Gastroesophageal sphincter (tissue), 4 donors: ENCODE data around the gene COG3. TPM values are rescaled to one million over a fixed set of nuclear protein-coding genes. Genes with fewer than 3 reads are reported as not detected.

Experiments
- ATAC-seq: fragments of 150-250 bp; one replicate; pipeline ENCODE4 v1.9.1; 2016; ENCODE audit warnings: mild to moderate bottlenecking, moderate library complexity
- H3K27ac ChIP-seq, 4 donors: fragments of 200-600 bp; sonication (generic) in 3 of 4; 1 replicate in 3 of 4; 2 replicates in 1 of 4; pipeline ENCODE4 v1.5.1; 2016 to 2019
- H3K27me3 ChIP-seq: fragments of 200-600 bp; sonication (generic); one replicate; pipeline ENCODE4 v1.5.1; 2019
- H3K36me3 ChIP-seq, 2 donors: fragments of 200-600 bp; sonication (generic); one replicate each; pipeline ENCODE4 v1.5.1; 2019; ENCODE audit warnings: control low read depth in 1 of 2
- H3K4me1 ChIP-seq, 3 donors: fragments of 200-600 bp; sonication (generic); 1 replicate in 2 of 3; 2 replicates in 1 of 3; pipeline ENCODE4 v1.5.1; 2016 to 2019; ENCODE audit warnings: control low read depth in 2 of 3
- H3K4me3 ChIP-seq, 2 donors: fragments of 200-600 bp; sonication (generic); one replicate each; pipeline ENCODE4 v1.5.1; 2019; ENCODE audit warnings: mild to moderate bottlenecking in 1 of 2, moderate library complexity in 1 of 2
- H3K9me3 ChIP-seq, 3 donors: fragments of 200-600 bp; sonication (generic); one replicate each; pipeline ENCODE4 v1.5.1; 2017 to 2019; ENCODE audit warnings: control low read depth in 2 of 3
- CTCF ChIP-seq, 4 experiments: fragments of 200-600 bp in 2 of 4; fragments of 450-650 bp in 2 of 4; sonication (generic) in 1 of 4; IDR thresholded peaks; one replicate each; pipeline ENCODE4 v1.5.1; 2017 to 2019; ENCODE audit warnings: antibody characterized with exemption in 4 of 4, mild to moderate bottlenecking in 2 of 4, moderate library complexity in 2 of 4
- EP300 ChIP-seq: sonication (generic); formaldehyde crosslinking; IDR thresholded peaks from one replicate; pipeline ENCODE4 v1.6.1; 2017; ENCODE audit warnings: antibody characterized with exemption, mild to moderate bottlenecking
- POLR2A ChIP-seq, 2 donors: fragments of 450-650 bp; IDR thresholded peaks; one replicate each; pipeline ENCODE4 v1.6.1; 2017; ENCODE audit warnings: antibody characterized with exemption in 2 of 2, mild to moderate bottlenecking in 2 of 2, moderate library complexity in 1 of 2
- POLR2AphosphoS5 ChIP-seq: sonication (generic); formaldehyde crosslinking; IDR thresholded peaks from one replicate; pipeline ENCODE4 v1.6.1; 2017; ENCODE audit warnings: antibody characterized with exemption
- WGBS, 2 donors: methylation state at CpG; one replicate each; pipeline ENCODE4 v1.1.5; 2018; ENCODE audit warnings: low coverage in 1 of 2; 5-methylcytosine and 5-hydroxymethylcytosine counted together
- total RNA-seq, 4 donors: library from RNA; depleted of rRNA; stranded (reverse); fragments of >200 nt; gene quantifications; one replicate each; pipeline ENCODE4 v1.1.0, GENCODE V29; 2016

Gene COG3
- total RNA-seq, 4 donors from 2014 or later, result 19.4 to 30.0 (median 21.3) TPM

DNA sequence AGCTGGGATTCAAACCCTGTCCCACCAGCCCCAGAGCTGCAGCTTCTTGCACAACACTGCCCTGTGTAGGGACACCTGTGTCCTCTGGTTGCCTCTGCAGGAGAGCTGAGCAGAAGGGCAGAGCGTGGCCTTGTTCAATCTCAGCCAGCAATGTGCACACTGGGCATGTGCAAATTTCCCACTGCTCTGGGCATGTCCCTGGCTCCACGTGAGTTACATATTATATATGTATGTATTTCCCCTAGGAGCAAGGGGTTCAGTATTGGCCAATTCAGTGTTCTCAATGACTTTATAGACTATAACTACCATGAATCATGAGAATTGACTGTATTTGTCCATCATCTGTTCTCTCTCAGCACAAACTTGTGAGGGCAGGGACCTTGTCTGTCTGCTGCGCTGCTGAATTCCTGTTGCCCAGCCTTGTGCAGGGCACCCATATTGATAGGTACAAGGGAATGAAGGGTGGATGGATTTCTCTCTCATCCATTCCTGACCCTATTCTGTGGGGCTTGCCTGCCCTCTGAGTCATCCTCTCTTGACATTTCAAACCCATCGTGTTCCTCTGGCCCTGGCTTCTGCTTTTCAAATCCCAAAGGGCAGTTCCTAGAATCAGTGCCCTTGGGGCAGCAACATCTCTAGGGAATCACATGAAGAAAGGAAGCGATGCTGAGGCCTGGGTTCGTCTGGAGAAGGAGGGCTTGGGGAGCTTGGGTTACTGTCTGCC lies 81.1 kb downstream of the COG3 start:
- H3K4me3 ChIP-seq, result no peak overlapping the region
- H3K4me1 ChIP-seq, result no peaks in the 10 kb centered on the region
- ATAC-seq, result no peak
- H3K27me3 ChIP-seq, result peaks cover 19% of the 10 kb centered on the region
- WGBS, 2 donors, result 72 to 87% methylated on average over 2 to 5 of the region's 6 CpGs
- TF ChIP-seq POLR2AphosphoS5, result no peak
- no peak for TF ChIP-seq CTCF (IDR thresholded peaks at IDR 0.05)
- no peak for TF ChIP-seq EP300
- TF ChIP-seq POLR2A (IDR thresholded peaks at IDR 0.05), result no peak
- no peaks in the 10 kb centered on the region for H3K9me3 ChIP-seq
- no peak overlapping the region for H3K27ac ChIP-seq
- H3K36me3 ChIP-seq, result no peaks in the 10 kb centered on the region

DNA sequence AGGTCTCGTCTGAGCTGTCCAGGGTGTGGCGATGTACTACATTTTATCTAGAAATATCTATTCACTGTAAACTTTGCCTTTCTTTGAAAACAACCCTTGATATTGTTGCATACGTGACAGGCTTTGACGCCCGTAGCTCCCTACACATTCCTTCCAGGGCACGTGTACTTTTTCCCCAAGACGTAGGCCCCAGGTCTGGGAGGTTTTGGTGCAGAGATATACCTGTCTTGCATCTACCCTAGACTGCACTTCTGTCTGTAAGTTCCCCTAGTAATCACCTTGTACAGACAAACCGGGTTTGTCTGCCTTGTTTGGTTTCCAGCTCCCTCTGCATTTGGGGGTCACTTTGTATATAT lies 81.6 kb downstream of the COG3 start:
- H3K4me3 ChIP-seq, result no peak overlapping the region
- H3K9me3 ChIP-seq, result no peaks in the 10 kb centered on the region
- ATAC-seq, result no peak
- H3K4me1 ChIP-seq, result no peaks in the 10 kb centered on the region
- no peak overlapping the region for H3K27ac ChIP-seq
- 82 to 85% methylated on average over 8 of the region's 8 CpGs for WGBS, 2 donors
- H3K27me3 ChIP-seq, result peaks cover 19% of the 10 kb centered on the region
- TF ChIP-seq POLR2A (IDR thresholded peaks at IDR 0.05), result no peak
- TF ChIP-seq EP300, result no peak
- no peak for TF ChIP-seq CTCF (IDR thresholded peaks at IDR 0.05)
- no peak for TF ChIP-seq POLR2AphosphoS5
- no peaks in the 10 kb centered on the region for H3K36me3 ChIP-seq

DNA sequence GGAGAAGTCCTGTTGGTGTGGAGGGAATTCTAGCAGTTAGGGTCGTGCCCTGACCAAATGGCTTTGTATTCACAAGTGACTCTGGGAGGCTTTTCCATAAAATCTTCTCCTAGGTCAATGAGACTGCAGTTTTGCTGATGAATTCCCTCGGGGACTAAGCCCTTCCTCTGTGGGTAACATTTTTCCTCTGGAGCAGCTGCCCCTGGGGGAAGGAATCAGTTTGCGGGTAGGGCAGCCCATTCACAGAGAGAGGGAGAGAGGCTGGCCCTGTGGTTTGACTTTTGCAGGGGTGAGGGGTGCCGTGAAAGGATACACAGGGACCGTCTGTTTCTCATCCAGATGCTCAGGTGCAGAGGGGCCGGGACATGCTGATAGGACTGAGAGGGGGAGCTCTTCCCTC lies 83.5 kb downstream of the COG3 start:
- no peak overlapping the region for H3K27ac ChIP-seq
- 20 to 61% methylated on average over 1 to 3 of the region's 6 CpGs for WGBS, 2 donors
- no peak for ATAC-seq
- no peaks in the 10 kb centered on the region for H3K36me3 ChIP-seq
- H3K9me3 ChIP-seq, result no peaks in the 10 kb centered on the region
- H3K27me3 ChIP-seq, result peaks cover 19% of the 10 kb centered on the region
- H3K4me3 ChIP-seq, result no peak overlapping the region
- no peaks in the 10 kb centered on the region for H3K4me1 ChIP-seq
- TF ChIP-seq POLR2AphosphoS5 (no peak), CTCF (IDR thresholded peaks at IDR 0.05) (no peak), EP300 (no peak), POLR2A (IDR thresholded peaks at IDR 0.05) (no peak)

GRCh38 chr13:45554604-45555109 lies 89.9 kb downstream of the COG3 start:
- no peak overlapping the region for H3K27ac ChIP-seq
- H3K4me3 ChIP-seq, result no peak overlapping the region
- H3K27me3 ChIP-seq, result peaks cover 4% of the 10 kb centered on the region
- H3K4me1 ChIP-seq, result no peaks in the 10 kb centered on the region
- no peaks in the 10 kb centered on the region for H3K36me3 ChIP-seq
- ATAC-seq, result no peak
- H3K9me3 ChIP-seq, result peaks cover 0 to 6% (median 0%) of the 10 kb centered on the region in 3 donors
- 82 to 100% methylated on average over 1 to 2 of the region's 4 CpGs for WGBS, 2 donors
- TF ChIP-seq EP300 (no peak), CTCF (IDR thresholded peaks at IDR 0.05) (no peak), POLR2A (IDR thresholded peaks at IDR 0.05) (no peak), POLR2AphosphoS5 (no peak)

- H3K4me3 ChIP-seq, result no peak overlapping the region
- H3K27me3 ChIP-seq, result no peaks in the 10 kb centered on the region
- no peaks in the 10 kb centered on the region for H3K36me3 ChIP-seq
- no peak for ATAC-seq
- 28 to 60% methylated on average over 2 to 3 of the region's 3 CpGs for WGBS, 2 donors
- no peaks in the 10 kb centered on the region for H3K4me1 ChIP-seq
- no peak overlapping the region for H3K27ac ChIP-seq
- TF ChIP-seq POLR2AphosphoS5 (no peak), EP300 (no peak), POLR2A (IDR thresholded peaks at IDR 0.05) (no peak), CTCF (IDR thresholded peaks at IDR 0.05) (no peak)
- H3K9me3 ChIP-seq, result peaks cover 0 to 6% (median 0%) of the 10 kb centered on the region in 3 donors
Observed at GRCh38 chr13:45564133-45564776, 99.5 kb downstream of the COG3 start.
